ENCODE results near the gene FOXC1.

- TF ChIP-seq GATA3 (IDR thresholded peaks at IDR 0.05; ENCODE audit: low read depth, low read length) (no peak), GATA2 (IDR thresholded peaks at IDR 0.05; ENCODE audit: low read depth, low read length) (peak; percentile 33; the same call in 1 of the 2 replicates)
These were observed 3.2 kb downstream of the FOXC1 start for GRCh38 chr6:1612974-1613306.

All from SH-SY5Y (cell line).